H9 (cell line): ENCODE results near the gene DDX24. TPM values are rescaled to one million over a fixed set of nuclear protein-coding genes. Genes with fewer than 3 reads are reported as not detected.
A peak's percentile ranks its signal among the peaks of the same experiment; 100 is the strongest.

Experiments used
- DNase-seq: peaks from one replicate; pipeline ENCODE4 v3.0.0-alpha.2; 2017
- H2AFZ ChIP-seq: one replicate; pipeline ENCODE4 v1.6.1; 2013; ENCODE audit warnings: mild to moderate bottlenecking, low read length, control low read depth, moderate library complexity
- H2AK5ac ChIP-seq: 2 replicates; pipeline ENCODE4 v1.6.1; 2013; ENCODE audit warnings: low read length, control low read depth, mixed read lengths; ENCODE audit not compliant: insufficient read length
- H2BK120ac ChIP-seq: one replicate; pipeline ENCODE4 v1.6.1; 2013; ENCODE audit warnings: low read depth, mild to moderate bottlenecking, low read length, control low read depth, inconsistent platforms; ENCODE audit not compliant: poor library complexity, severe bottlenecking
- H2BK12ac ChIP-seq: 2 replicates; pipeline ENCODE4 v1.6.1; 2013; ENCODE audit warnings: low read length, control low read depth, mixed read lengths, low read depth; ENCODE audit not compliant: insufficient read length
- H2BK15ac ChIP-seq: 2 replicates; pipeline ENCODE4 v1.6.1; 2013; ENCODE audit warnings: low read depth, low read length, control low read depth
- H2BK20ac ChIP-seq: one replicate; pipeline ENCODE4 v1.6.1; 2013; ENCODE audit warnings: low read depth, mild to moderate bottlenecking, low read length, control low read depth, inconsistent platforms; ENCODE audit not compliant: poor library complexity, severe bottlenecking
- H2BK5ac ChIP-seq: 2 replicates; pipeline ENCODE4 v1.6.1; 2013; ENCODE audit warnings: low read length, control low read depth, mixed read lengths; ENCODE audit not compliant: insufficient read length
- H3K14ac ChIP-seq: 2 replicates; pipeline ENCODE4 v1.6.1; 2013; ENCODE audit warnings: low read length, control low read depth; ENCODE audit not compliant: insufficient read depth
- H3K18ac ChIP-seq: 2 replicates; pipeline ENCODE4 v1.6.1; 2013; ENCODE audit warnings: low read depth, mild to moderate bottlenecking, mixed read lengths, low read length, control low read depth; ENCODE audit not compliant: insufficient read length
- H3K23ac ChIP-seq: 2 replicates; pipeline ENCODE4 v1.6.1; 2013; ENCODE audit warnings: low read length, control low read depth, mixed read lengths, low read depth; ENCODE audit not compliant: insufficient read length
- H3K23me2 ChIP-seq: 2 replicates; pipeline ENCODE4 v1.6.1; 2013; ENCODE audit warnings: low read depth, mild to moderate bottlenecking, mixed read lengths, low read length, control low read depth; ENCODE audit not compliant: insufficient read length, poor library complexity, severe bottlenecking
- H3K27ac ChIP-seq: 2 replicates; pipeline ENCODE4 v1.5.1; 2013; ENCODE audit warnings: low read length, control low read depth, mixed read lengths, low read depth; ENCODE audit not compliant: insufficient read length
- H3K27me3 ChIP-seq: 2 replicates; pipeline ENCODE4 v1.6.1; 2013; ENCODE audit warnings: low read length, control low read depth, inconsistent platforms; ENCODE audit not compliant: insufficient read depth
- H3K4ac ChIP-seq: 2 replicates; pipeline ENCODE4 v1.6.1; 2013; ENCODE audit warnings: low read depth, mild to moderate bottlenecking, control low read depth, inconsistent platforms, low read length, moderate library complexity
- H3K4me1 ChIP-seq: 2 replicates; pipeline ENCODE4 v1.6.1; 2013; ENCODE audit warnings: low read length, control low read depth, inconsistent platforms; ENCODE audit not compliant: insufficient read depth
- H3K4me2 ChIP-seq: 2 replicates; pipeline ENCODE4 v1.6.1; 2013; ENCODE audit warnings: low read length, control low read depth, mixed read lengths; ENCODE audit not compliant: insufficient read length, insufficient read depth
- H3K56ac ChIP-seq: 2 replicates; pipeline ENCODE4 v1.6.1; 2013; ENCODE audit warnings: low read depth, mild to moderate bottlenecking, mixed read lengths, low read length, control low read depth; ENCODE audit not compliant: insufficient read length
- H3K79me1 ChIP-seq: 2 replicates; pipeline ENCODE4 v1.6.1; 2013; ENCODE audit warnings: low read depth, mild to moderate bottlenecking, moderate library complexity, low read length, control low read depth, inconsistent platforms; ENCODE audit not compliant: insufficient read depth, poor library complexity, severe bottlenecking
- H3K79me2 ChIP-seq: 2 replicates; pipeline ENCODE4 v1.6.1; 2013; ENCODE audit warnings: low read length, control low read depth, inconsistent platforms; ENCODE audit not compliant: insufficient read depth
- H3K9ac ChIP-seq: 2 replicates; pipeline ENCODE4 v1.6.1; 2013; ENCODE audit warnings: low read length, control low read depth, mixed read lengths; ENCODE audit not compliant: insufficient read length; ENCODE audit errors: extremely low read depth
- H3K9me3 ChIP-seq: one replicate; pipeline ENCODE4 v1.6.1; 2013; ENCODE audit warnings: low read depth, low read length, inconsistent platforms; ENCODE audit not compliant: control insufficient read depth
- H3T11ph ChIP-seq: one replicate; pipeline ENCODE4 v1.6.1; 2013; ENCODE audit warnings: mild to moderate bottlenecking, low read length, control low read depth, inconsistent platforms
- H4K20me1 ChIP-seq: one replicate; pipeline ENCODE4 v1.6.1; 2013; ENCODE audit not compliant: control insufficient read depth, insufficient read length, insufficient read depth
- H4K5ac ChIP-seq: 2 replicates; pipeline ENCODE4 v1.6.1; 2013; ENCODE audit warnings: low read depth, mild to moderate bottlenecking, mixed read lengths, low read length, control low read depth; ENCODE audit not compliant: insufficient read length
- H4K8ac ChIP-seq: replicated peaks from 2 replicates; pipeline ENCODE4 v1.6.1; 2013; ENCODE audit warnings: low read length, control low read depth, mixed read lengths, low read depth; ENCODE audit not compliant: insufficient read length
- H4K91ac ChIP-seq: 2 replicates; pipeline ENCODE4 v1.6.1; 2013; ENCODE audit warnings: low read depth, mild to moderate bottlenecking, moderate library complexity, mixed read lengths, low read length, control low read depth; ENCODE audit not compliant: insufficient read length
- H3K27ac Mint-ChIP-seq, 3 experiments: 2 replicates in 2 of 3; 3 replicates in 1 of 3; pipeline ENCODE4 v1.8.0; 2020 to 2021; ENCODE audit warnings: mixed read lengths in 3 of 3, mild to moderate bottlenecking in 1 of 3, moderate library complexity in 1 of 3
- H3K27me3 Mint-ChIP-seq: 2 replicates; pipeline ENCODE4 v1.8.0; 2021; ENCODE audit warnings: low read depth, mild to moderate bottlenecking, moderate library complexity, mixed read lengths
- H3K36me3 Mint-ChIP-seq, 3 experiments: 2 replicates in 2 of 3; 3 replicates in 1 of 3; pipeline ENCODE4 v1.8.0; 2020 to 2021; ENCODE audit warnings: low read depth in 3 of 3, mixed read lengths in 3 of 3; ENCODE audit not compliant: insufficient read depth in 1 of 3
- H3K4me1 Mint-ChIP-seq, 2 experiments: 2 replicates each; pipeline ENCODE4 v1.8.0; 2020; ENCODE audit warnings: mixed read lengths in 2 of 2
- H3K4me3 Mint-ChIP-seq, 2 experiments: 2 replicates in 1 of 2; 3 replicates in 1 of 2; pipeline ENCODE4 v1.8.0; 2020 to 2021; ENCODE audit warnings: mild to moderate bottlenecking in 2 of 2, mixed read lengths in 2 of 2, moderate library complexity in 1 of 2
- H3K9me3 Mint-ChIP-seq, 2 experiments: 2 replicates in 1 of 2; 3 replicates in 1 of 2; pipeline ENCODE4 v1.8.0; 2020; ENCODE audit warnings: mild to moderate bottlenecking in 2 of 2, mixed read lengths in 2 of 2, moderate library complexity in 1 of 2
- CTCF ChIP-seq: fragments of 200-600 bp; sonication (generic); conservative IDR thresholded peaks from 3 replicates; pipeline ENCODE4 v1.8.0; 2021; ENCODE audit warnings: antibody characterized with exemption, mild to moderate bottlenecking
- WGBS: extraction: QIAGEN DNeasy Blood & Tissue Kit; methylation state at CpG from one replicate; pipeline ENCODE4 v1.1.7; 2013; ENCODE audit warnings: missing lambda C conversion rate, low lambda C conversion rate, mixed read lengths; ENCODE audit not compliant: insufficient read length; ENCODE audit errors: extremely low coverage; 5-methylcytosine and 5-hydroxymethylcytosine counted together
- total RNA-seq: library from RNA; stranded (reverse); gene quantifications from 2 replicates; pipeline ENCODE4 v1.2.1, GENCODE V29; 2021

Gene DDX24
- total RNA-seq, 1 experiment from 2014 or later = 172 TPM

GRCh38 chr14:94114589-94115057 lies 33.6 kb upstream of the DDX24 start:
- WGBS = no CpG with 5 or more reads among the region's 5 CpGs
- Histone ChIP-seq H2BK20ac (no peak overlapping the region), H3K4me2 (no peak overlapping the region), H3K9ac (no peak overlapping the region), H4K5ac (no peak overlapping the region), H2AK5ac (no peak overlapping the region), H4K8ac (no peak overlapping the region), H3K18ac (peak overlapping the region; percentile 17), H4K91ac (no peak overlapping the region), H2BK120ac (no peak overlapping the region), H3K79me2 (no peaks in the 10 kb centered on the region), H2BK5ac (no peak overlapping the region), H3K27ac (no peak overlapping the region), H3T11ph (no peak overlapping the region), H3K4ac (no peak overlapping the region), H3K79me1 (no peaks in the 10 kb centered on the region), H3K23me2 (no peaks in the 10 kb centered on the region), H3K23ac (no peak overlapping the region), H4K20me1 (no peaks in the 10 kb centered on the region), H3K4me1 (no peaks in the 10 kb centered on the region), H3K14ac (no peak overlapping the region), H3K9me3 (no peaks in the 10 kb centered on the region), H2BK12ac (no peak overlapping the region), H2AFZ (no peak overlapping the region), H3K27me3 (no peaks in the 10 kb centered on the region), H3K56ac (no peak overlapping the region), H2BK15ac (no peak overlapping the region)
- Mint-ChIP-seq H3K27me3 (peaks cover 10% of the 10 kb centered on the region), H3K9me3 (peaks cover 0 to 3% of the 10 kb centered on the region in 2 experiments; a peak in 2 of 5 replicates), H3K36me3 (no peaks in the 10 kb centered on the region; a peak in 1 of 7 replicates), H3K27ac (no peak overlapping the region), H3K4me3 (no peak overlapping the region), H3K4me1 (peaks cover 12 to 17% of the 10 kb centered on the region in 2 experiments)
- TF ChIP-seq CTCF = no peak
- peak; percentile 5 for DNase-seq
